SH-SY5Y (cell line): Measurements from ENCODE around the gene TTC28.

ENCODE experiments used
- GATA2 ChIP-seq: IDR thresholded peaks from 2 replicates; pipeline ENCODE4 v1.6.1; 2011; ENCODE audit warnings: mild to moderate bottlenecking, low read depth, low read length
- GATA3 ChIP-seq: IDR thresholded peaks from 2 replicates; pipeline ENCODE4 v1.6.1; 2011; ENCODE audit warnings: low read depth, mild to moderate bottlenecking, low read length, moderate library complexity

TTC28 gene

DNA sequence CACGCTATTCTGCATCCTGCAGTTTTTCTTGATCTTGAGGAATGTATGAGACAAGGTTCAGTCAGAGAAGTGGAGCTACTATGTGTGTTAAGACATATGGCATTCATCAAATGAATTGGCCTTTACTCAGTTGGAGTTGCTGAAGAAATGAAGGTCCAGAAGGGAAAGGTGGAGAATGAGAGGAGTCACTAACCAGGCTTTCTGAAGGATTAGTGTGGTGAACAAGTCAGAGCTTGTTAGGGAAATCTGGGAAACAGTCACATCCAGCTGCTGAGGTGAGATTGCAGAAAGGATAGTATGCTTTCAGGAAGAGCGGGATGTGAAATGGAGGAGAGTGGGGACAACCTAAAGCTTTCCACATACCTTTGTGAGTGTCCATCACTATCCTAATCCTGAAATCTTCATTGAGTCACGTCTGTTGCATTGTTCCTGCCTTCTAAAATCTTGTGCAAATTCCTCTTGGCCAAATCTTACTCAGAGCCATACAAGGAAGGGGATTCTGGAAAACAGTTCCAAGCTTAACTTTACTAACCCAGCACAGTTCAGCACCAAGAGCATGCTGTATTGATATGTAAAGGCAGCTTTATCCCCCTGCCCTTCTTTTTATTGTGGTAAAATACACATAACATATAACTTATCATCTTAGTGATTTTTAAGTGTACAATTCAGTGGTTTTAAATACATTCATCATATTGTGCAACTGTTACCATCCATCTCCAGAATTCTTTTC is 749.1 kb downstream of the TTC28 start:
- TF ChIP-seq GATA2, result no peak
- no peak for TF ChIP-seq GATA3
